Coronary artery (tissue), 2 donors: Measurements from ENCODE around the gene PDE4A.

ENCODE experiments used
- DNase-seq: peaks from one replicate; pipeline ENCODE4 v3.0.0-alpha.2; 2017; ENCODE audit warnings: low spot score
- H3K27ac ChIP-seq, 2 donors: fragments of 200-600 bp; sonication (generic); one replicate each; pipeline ENCODE4 v1.5.1; 2016 to 2019
- H3K4me3 ChIP-seq: fragments of 200-600 bp; sonication (generic); 2 replicates; pipeline ENCODE4 v1.5.1; 2016; ENCODE audit warnings: mild to moderate bottlenecking, moderate library complexity
- TF ChIP-seq, protein P1 (sequence below): fragments of 200-600 bp; sonication (generic); IDR thresholded peaks from one replicate; pipeline ENCODE4 v1.5.1; 2019; ENCODE audit warnings: antibody characterized with exemption

Gene PDE4A

DNA sequence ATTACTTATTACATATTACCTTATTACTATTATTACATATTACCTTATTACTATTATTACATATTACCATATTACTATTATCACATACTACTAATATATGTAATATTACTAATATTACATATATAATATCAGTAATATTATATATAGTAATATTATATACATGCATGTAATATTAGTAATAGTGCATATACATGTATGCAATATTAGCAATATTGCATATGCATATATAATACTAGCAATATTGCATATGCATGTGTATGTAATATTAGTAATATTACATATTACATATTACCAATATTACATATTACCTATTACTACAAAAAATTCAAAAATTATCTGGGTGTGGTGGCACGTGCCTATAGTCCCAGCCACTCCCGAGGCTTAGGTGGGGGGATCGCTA is 22.4 kb downstream of the PDE4A start:
- Histone ChIP-seq H3K4me3 (no peak overlapping the region), H3K27ac (no peak overlapping the region)
- no peak for DNase-seq
- TF ChIP-seq, protein P1, sequence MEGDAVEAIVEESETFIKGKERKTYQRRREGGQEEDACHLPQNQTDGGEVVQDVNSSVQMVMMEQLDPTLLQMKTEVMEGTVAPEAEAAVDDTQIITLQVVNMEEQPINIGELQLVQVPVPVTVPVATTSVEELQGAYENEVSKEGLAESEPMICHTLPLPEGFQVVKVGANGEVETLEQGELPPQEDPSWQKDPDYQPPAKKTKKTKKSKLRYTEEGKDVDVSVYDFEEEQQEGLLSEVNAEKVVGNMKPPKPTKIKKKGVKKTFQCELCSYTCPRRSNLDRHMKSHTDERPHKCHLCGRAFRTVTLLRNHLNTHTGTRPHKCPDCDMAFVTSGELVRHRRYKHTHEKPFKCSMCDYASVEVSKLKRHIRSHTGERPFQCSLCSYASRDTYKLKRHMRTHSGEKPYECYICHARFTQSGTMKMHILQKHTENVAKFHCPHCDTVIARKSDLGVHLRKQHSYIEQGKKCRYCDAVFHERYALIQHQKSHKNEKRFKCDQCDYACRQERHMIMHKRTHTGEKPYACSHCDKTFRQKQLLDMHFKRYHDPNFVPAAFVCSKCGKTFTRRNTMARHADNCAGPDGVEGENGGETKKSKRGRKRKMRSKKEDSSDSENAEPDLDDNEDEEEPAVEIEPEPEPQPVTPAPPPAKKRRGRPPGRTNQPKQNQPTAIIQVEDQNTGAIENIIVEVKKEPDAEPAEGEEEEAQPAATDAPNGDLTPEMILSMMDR: no peak

DNA sequence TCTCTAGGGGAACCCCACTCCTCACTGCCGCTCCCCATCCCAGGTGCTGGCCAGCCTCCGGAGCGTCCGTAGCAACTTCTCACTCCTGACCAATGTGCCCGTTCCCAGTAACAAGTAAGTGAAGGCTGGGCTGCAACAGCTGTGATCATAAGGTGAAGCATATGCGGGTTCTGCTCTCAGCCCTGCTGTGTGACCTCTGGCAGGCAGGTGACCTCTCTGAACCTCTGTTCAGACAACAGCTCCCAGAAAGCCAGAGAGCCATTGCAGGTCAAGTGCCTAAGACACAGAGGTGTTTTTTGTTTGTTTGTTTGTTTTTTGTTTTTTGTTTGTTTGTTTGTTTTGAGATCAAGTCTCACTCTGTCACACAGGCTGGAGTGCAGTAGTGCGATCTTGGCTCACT is 28.7 kb downstream of the PDE4A start:
- DNase-seq: no peak
- TF ChIP-seq, protein P1: no peak
- Histone ChIP-seq H3K27ac (no peak overlapping the region), H3K4me3 (no peak overlapping the region)

DNA sequence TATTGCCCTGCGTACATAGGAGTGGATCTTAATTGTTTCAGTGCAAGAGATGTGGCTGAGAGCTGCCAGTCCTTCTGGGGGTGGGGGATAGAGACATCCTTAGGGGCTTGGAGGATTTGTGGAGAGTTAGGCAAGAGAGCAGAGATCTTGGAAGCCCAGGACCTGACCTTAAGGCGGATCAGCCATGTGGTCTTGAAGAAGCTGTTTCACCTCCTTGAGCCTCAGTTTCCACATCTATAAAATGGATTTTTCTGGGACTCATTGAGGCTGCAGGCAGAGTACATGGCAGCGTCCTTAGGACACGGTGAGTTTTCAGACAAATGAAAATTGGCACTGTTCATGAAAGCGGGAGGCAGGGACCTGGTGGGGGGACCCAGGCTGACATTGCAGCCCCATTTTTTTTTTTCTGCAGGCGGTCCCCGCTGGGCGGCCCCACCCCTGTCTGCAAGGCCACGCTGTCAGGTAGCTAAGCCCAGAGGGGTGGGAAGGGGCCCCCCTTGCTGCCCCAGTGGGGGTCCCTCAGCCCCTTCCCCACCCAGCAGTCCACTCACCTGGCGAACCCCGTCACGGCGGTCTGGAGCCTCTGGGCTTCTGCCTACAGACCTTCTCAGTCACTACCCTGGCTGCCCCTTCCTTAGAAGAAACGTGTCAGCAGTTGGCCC is 30.0 kb downstream of the PDE4A start:
- H3K27ac ChIP-seq: no peak overlapping the region
- H3K4me3 ChIP-seq: no peak overlapping the region
- no peak for DNase-seq
- TF ChIP-seq, protein P1: no peak

DNA sequence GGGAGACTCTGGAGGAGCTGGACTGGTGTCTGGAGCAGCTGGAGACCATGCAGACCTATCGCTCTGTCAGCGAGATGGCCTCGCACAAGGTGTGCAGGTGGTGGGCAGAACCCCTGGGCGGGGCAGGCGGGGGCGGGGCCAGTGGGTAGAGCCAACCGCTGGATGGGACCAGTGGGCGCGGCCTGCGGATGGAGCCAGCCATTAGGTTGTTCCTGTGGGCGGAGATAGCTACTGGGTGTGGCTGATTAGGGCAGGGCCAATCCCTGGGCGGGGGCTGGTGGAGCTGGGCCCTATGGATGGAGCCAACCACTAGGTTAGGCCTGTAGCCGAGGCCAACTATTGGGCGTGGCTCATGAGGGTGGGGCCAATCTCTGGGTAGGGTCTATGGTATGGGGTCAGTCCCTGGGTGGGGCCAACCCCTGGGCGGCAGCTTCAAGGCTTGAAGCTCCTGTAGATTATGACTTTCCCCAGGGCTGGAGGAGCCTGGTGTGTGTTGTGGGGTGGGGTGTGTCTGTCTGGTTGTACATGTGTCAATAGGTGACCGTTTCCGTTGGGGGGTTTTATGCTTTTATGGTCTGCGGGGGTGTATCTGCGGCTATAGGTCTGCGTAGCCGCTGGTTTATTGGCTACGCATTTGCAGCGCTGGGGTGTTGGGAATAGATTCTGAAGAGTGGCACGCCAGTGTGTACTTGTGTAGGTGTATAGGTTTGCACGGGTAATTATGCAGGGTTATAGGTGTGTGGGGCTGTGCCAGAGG is 30.7 kb downstream of the PDE4A start:
- Histone ChIP-seq H3K4me3 (no peak overlapping the region), H3K27ac (no peak overlapping the region)
- TF ChIP-seq, protein P1: no peak
- no peak for DNase-seq

DNA sequence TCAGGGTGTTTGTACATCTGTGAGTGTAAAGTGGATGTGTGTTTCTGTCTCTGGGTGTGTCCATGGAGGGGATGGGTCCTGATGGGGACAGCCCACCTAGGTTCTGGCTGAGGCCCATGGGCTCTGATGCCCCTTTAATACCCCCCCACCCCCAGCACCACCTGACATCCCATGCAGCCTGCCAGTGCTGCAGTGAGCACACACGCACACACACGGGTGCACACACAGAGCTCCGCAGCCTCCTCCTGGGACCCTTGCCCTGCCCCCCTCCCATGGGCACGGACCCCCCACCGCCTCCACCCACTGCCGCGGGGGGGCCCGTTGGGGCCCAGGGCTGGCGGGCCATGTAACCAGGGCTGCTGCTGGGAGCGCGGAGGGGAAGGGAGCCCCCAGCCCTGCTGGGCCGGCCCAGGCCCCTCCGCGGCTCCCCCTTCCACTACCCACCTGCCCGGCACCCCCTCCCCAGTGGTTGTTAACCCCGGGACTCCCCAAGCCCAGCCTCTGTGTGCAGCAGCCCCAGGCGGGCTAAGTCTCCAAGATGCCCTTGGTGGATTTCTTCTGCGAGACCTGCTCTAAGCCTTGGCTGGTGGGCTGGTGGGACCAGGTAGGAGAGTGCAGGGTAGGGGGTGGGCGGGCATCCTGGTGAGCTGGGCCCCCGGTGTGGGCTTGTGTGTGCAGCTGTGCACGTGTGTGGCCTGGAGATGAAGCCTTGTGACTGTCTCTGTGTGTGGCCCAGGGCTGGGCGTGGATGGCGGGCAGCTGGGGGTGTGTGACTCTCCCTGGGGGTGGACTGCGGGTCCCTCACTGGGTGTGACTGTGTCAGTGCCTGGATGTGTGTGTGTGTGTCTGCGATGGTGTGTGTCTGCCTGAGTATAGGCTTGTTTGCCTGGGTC is 32.6 kb downstream of the PDE4A start:
- DNase-seq: no peak
- no peak overlapping the region for H3K27ac ChIP-seq
- no peak overlapping the region for H3K4me3 ChIP-seq
- TF ChIP-seq, protein P1: no peak

DNA sequence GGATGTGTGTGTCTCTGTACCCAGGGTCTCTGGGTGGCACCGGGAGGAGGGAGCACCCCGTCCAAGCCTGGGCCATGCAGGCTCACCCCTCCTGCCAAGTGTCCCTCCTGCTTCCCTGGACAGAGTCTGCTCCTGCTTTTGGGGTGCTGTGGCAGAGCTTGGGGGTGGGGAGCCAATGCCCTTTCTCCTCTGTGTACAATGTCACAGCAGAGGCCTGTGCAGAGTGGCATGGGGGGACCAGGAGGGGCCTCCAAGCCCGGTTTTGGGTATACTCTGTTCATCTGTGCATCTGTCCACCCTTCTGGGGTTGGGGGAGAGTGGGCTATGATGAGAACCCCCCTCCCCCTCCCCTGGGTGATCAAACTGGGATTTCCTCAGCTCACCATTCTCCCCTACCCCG is 33.5 kb downstream of the PDE4A start:
- no peak overlapping the region for H3K4me3 ChIP-seq
- TF ChIP-seq, protein P1: no peak
- H3K27ac ChIP-seq: no peak overlapping the region
- no peak for DNase-seq
